Measurements from ENCODE around the gene SAFB.

The SAFB gene

DNA sequence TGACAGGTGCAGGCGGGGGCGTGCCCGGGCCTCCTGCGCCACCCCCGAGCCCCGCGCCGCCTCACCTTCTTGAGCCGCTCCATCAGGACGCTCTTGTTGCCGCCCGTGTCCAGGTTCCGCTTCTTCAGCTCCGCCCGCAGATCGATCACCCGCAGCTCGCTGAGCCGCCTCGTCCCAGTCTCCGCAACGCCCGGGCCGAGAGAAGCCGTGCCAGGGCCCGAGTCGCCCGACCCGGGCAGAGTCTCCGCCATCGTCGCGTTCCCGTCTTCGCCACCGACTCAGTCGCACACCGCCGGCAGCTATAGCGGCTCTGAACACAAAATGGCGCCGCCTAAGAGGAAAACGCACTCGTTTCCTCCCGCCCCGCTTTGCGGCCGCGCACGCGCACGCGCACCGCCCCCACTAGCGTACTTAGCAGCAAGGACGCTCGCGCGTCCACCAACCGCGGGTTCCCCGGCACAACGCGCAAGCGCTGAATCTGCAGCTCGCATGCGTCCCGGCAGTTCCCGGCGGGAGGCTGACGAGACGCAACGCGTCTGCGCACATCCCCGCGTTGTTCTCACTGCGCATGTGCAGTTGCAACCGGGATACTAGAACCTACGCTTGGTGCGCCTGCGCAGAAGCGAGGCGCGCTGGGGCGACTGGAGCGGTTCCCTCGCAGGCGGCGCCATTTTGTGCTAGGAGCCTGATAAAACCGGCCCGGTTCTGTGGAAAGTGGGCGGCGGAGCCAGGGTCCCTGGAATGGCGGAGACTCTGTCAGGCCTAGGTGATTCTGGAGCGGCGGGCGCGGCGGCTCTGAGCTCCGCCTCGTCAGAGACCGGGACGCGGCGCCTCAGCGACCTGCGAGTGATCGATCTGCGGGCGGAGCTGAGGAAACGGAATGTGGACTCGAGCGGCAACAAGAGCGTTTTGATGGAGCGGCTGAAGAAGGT, at the start of gene SAFB, which contains the start of gene SAFB2:
Gene SAFB (plus strand): TSS at position 619 of the 932 bp plus-strand sequence. CDS start 123 bp downstream, at position 742.
Gene SAFB2 (minus strand): TSS at position 312 of the 932 bp plus-strand sequence. CDS start 61 bp downstream, at position 251.
- DNase-seq, result peak; percentile 100

DNA sequence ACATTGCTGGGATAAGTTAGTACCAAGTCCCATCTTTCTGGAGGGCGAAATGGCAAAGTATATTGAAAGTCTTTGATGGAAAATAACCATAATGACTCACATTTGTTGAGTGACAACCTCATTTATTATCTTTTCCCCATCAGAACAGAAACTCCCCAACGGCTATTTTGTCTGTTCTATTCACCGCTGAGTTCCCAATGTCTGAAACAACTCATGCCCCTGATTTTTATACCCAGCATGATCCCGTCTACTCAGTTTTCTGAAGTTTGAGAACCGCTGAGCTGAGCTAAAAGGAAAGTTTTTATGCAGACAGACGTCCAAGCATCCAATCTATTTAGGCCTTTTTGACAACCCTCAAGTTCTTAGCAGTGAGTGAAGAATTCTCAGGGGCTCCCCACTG, 47.3 kb upstream of the SAFB start:
- DNase-seq, result no peak

DNA sequence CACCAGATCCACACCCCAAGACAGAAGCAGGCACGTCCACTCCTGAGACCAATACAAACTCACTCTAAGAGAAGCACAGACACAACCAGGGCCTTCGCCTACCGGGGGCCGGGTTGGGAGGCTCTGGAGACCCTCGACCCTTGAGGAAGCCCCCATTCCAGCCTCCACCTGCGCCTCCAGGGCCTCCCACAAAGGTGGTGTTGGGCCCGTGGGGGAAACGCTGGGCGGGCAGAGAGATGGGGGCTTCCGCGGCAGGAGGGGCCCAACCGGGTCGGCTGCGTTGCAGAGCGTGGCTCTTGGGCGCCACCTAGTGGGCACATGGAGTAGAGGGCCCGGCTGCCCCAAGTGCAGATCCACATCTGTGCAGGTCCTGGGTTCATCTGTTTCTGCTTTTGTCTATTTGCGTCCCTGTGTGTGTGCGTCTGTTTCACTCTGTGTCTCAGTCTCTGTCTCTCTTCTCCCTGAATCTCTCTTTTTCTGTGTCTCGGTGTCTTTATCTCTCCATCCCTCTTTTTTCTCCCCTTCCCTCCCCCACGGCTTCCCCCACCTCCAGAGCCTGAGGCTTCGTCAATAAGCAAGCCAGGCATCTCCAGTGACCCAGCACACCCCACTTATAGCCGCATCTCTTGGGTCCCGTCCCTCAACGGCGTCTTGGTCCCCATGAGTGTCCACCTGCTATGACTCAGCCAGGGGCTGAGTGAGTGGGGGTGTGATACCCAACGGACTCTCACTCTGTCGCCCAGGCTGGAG, 44.6 kb upstream of the SAFB start:
- DNase-seq, result peak; percentile 13 to 67

DNA sequence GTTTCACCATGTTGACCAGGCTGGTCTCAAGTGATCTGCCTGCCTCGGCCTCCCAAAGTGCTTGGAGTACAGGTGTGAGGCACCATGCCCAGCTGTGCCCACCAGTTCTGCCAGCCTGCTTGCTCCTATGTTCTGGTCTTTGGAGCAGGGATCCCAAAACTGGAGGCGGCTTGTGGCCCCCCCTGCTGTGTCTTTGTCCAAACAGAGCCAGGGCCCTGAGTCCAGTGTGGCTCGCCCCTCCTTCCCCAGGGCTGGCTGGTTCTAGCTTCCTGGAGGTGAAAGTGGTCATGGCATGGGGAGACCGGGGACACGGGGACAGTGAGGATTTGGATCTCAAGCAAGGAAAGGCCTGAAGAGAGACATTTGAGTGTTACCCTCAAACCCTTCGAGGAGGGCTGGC, 43.6 kb upstream of the SAFB start:
- DNase-seq, result no peak

DNA sequence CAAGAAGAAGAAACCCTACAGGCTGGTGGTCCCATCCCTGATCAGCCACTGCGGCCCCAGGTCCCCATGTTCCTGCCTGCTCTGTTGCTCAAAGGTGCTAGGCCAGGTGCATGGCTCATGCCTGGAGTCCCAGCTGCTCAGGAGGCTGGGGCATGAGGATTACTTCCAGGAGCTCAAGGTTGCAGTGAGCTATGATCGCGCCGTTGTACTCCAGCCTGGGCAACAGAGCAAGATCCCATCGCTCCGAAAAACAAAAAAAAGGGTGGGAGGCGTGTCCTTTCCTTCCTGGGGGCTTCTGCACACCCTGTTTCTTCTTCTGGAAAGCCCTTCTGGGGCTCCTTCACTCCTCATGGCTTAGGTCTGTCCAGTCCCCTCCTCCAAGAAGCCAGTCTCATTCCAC, 43.2 kb upstream of the SAFB start:
- DNase-seq, result no peak

DNA sequence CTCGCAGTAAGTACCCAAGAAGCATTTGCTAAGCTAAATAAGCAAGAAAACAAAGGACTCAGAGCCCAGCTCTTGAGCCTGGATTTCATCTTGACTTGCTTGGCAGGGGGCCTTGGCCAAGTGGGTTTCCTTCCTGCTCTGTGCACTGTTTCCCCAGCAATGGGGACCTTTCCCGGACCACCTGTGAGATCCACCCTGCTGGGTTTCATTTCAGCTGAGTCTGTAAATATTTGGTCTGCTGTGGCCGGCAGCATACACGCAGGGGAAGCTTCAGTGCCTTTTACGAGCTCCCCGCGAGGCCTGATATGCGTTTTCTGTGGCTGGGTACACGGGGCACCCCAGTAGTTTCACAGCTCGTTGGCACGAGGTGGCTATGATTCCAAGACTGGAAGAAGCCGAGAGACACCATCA, 42.7 kb upstream of the SAFB start:
- DNase-seq, result no peak

DNA sequence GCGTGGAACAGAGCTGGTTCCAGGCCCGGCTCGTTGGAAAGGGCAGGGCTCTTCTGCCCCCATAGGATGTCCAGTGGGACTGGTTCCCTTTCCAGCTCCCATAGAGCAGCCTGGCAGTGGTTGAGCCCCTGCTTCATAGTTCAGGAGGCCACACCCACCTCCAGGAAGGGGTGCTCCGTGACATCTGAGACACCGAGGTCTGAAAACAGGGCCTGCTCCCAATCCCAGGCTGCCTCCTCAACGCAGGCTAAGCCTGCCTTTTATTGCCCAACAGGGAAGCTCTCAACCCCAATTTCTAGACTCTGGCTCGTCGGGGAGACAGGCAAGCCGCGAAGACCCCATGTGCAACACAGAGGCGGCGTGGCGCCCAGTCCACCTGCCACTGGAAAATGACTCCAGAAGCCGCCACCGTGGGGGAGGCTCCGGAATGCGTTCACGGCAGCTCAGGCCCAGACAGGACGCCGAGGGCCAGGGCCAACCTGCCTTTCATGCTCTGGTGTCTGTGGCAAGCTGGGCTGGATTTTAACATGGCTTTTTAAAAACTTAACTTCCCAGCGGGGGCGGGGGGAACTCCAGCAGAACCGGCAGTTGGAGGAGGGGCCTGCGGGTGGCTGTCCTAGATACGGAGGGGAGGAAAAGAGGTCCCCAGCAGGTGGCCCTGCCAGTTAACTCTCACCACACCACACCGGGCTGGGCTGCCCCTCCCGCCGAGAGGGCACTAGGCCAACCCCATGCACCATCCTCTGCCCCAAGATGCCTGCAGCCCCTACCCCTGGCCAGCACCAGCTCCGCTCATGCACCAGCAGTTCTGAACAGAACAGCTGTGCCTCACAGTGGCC, 37.2 kb upstream of the SAFB start:
- DNase-seq, result peak; percentile 42 to 46

DNA sequence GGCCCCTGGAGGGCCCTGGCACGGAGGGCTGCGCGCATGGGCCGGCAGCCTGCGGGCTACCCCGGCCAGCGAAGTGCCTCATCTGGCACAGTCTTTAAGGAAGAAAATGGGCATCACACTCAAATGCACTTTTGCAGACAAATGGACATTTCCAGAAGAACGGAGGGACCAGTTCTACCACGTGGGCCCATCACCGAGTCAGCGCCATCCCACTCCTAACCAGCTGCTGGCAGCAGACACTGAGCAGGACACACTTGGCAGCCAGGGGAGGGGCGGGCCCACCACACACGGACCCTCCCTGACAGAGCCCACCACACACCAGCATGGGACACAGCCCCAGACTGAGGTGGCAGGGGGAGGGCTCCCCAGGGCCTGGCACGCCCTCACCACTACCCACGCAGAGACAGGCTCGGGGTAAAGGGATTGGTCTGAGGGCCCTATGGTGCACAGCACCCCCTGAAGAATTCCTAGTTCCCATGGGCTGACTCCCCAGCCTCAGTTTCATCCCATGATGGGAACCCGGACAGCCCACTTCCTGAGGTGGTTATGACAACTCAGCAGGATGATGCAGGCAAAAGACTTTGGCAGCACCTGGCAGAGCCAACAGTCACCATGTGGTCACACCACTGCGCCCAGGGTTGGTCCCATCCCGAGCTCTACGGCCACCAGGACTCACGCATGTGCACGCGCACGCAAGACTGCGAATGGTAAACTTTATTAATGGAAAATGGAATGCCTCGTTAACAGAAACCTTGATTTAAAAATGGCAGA, 36.4 kb upstream of the SAFB start:
- no peak for DNase-seq

DNA sequence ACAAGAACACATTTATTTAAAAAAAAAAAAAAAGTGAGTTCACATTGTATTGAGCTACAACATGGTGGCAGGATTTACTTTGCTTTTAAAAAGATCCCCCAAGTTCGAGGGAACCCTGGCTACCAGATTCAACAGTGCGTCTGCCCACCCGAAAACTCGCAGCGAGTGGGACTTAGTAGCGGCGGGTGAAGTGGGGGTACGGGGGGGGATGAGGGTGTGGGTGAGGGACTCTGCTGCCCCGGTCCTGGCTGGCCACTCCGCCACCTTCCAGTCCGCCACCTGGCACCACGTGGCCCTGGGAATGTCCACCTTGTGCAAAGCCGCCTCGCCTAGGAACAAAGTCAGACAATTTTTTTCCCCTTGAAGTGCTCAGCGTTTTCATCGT, 35.8 kb upstream of the SAFB start:
- no peak for DNase-seq

DNA sequence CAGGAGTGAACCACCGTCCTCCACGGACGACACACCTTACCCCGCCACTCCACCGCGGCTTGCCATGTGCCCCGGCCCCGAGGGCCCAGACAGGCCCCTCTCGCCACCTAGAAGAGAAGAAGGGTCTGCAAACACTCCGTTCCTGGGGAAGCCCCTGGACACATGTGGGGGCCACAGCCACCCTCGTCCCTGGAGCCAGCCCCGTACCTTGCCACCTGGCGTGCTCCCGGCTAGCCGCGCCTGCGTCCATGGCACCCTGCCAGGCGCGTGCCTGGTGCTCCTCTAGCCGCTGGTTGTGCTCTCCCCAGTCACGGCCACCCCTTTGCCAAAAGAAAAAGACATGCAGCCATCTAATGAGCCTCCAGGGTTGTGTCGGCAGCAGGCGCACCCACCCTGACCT, 35.2 kb upstream of the SAFB start:
- DNase-seq, result no peak

DNA sequence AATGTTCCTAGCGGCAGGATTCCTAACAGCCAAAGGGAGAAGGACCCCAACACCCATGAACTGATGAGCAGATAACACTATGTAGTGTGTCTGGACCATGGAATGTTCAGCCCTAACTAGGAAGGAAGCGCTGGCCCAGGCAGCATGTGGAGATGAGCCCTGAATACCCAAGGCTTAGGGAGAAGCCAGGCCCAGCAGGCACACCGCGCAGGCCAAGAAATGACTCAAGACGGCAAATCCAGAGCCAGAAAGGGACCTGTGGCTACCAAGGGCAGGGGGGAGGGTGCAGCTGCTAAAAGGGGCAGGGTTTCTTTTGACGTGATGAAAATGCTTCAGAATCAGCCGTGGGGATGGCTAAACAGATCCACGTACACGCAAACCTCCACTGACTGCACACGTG, 34.4 kb upstream of the SAFB start:
- DNase-seq, result no peak

DNA sequence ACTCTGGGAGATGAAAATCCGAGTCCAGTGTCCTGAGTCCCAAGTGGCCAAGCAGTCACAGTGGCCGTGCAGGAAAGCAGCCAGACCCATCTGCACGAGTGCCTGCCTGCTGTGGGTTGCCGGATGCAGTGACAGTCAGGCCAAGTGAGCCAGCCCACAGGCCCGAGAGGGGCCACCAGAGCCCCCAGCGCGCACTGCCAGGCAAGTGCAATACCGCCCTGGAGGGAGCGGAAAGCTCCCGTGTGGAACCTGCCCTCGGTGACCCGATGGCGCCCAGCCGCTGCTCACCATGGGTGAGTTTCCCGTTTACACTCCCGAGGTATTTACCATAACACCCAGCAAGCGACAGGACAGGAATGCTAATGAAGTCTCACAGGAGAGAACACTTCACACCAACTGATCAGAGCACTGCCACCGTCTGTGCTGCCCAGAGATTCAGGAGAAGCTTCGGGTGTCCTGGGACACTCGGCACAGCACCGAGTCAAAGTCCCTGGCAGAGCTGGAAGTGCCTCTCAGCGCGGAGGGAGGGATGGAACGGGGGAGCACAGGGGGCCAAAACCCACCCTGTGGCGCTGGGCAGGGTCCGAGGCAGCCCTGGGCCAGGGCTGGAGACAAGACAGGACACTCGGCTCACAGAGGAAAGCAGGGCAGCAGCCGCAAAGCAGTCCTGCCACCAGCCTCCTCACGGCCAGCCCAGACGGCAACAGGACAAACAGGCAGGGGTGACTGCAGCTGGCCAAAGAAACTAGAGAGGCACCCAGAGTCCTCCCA, 33.8 kb upstream of the SAFB start:
- no peak for DNase-seq

DNA sequence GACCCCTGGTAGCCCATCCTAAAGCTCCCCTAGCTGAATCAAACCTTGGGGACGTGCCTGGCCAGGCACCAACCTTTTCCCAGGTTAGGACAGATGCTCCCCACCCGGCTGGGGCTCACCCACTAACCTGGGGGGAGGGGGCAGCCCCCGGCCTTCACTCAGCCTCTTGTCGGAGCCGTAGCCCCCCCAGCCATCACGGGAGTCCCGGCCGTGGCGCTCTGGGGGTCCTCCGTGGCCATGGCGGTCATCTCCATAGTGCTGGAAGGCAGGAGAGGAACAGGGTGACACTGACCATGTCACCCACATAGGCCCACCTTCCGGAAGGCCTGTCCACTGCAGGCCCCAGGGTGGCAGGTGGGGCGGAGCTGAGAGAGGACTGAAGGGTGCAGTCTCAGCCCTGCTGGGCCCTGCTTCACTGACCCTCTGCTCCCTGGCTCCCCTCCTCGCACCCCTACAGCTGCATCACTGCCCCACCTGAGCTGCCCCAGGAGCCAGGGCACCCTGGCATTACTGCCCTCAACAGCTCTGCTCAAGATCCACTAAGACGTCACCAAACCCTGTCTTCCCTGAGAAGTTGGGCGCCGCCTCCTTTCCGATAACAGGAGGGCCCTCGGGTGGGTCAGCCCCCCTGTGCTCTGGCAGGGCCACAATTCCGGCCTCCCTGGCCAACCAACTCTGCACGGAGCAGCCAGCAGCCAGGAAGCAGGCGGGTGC, 32.6 kb upstream of the SAFB start:
- no peak for DNase-seq

DNA sequence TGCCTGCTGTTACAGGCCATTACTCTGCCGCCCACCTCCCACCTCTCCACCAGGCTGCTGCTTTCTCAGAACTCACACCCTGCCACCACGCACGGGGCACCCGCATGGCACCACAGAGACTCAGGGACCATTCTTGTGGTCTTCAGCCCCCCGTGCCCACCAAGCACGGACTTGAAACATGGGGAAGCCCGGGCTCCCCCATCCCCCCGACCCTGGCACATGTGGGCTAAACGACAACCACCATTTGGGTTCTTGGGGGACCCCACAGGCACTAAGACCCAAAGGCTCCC, 32.1 kb upstream of the SAFB start:
- DNase-seq, result no peak

DNA sequence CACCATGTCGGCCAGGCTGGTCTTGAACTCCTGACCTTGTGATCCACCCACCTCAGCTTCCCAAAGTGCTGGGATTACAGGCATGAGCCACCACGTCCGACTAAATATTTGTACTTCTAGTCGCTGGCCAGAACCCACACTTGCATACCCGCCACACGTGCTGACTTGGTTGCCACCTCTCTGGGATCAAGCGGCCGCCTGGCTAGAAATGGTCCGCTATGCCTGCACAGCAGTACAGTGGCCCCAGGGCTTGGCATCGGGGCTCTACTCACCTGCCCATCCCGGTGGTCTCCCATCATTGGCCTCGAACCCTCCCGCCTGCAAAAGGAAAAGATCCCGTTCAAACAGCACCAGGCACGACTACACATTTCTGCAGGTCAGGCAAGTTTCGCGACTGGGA, 31.4 kb upstream of the SAFB start:
- DNase-seq, result no peak

DNA sequence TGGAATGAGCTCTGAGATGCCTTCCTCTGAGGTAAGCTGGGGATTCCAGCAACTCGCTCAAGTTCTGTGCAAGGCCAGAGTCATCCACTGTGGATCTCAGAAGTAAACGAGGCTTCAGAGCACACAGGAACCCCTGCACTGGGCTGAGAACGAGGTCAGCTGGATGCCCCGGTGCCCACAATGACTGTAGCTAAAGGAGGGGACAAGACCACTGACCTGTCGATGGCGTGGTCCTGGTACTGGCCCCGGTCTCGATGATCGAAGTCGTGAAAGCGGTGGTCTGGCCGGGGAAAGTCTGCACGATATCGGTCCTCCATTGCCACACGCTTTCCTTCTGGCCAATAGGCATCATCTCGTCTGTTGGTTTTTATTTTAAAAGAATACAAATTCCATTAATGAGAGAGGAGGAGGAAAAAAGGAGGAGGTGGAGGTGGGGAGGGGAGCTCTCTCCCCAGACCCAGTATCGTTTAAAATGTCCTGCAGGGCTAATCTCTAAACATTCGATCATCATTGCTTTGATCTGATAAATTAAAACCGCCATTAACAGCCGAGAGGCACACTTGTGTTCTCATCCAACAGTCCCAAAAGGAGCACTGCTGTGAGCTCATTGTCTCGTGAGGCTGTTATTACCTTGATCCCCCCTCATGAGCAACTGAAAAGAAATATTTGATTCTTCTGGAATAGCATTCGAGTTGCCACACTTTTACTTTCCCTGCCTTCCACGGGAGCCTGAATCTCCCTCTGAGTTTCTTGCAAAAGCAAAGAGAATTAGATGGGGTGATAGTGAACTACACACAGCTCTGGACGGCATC, 30.1 kb upstream of the SAFB start:
- DNase-seq, result no peak

DNA sequence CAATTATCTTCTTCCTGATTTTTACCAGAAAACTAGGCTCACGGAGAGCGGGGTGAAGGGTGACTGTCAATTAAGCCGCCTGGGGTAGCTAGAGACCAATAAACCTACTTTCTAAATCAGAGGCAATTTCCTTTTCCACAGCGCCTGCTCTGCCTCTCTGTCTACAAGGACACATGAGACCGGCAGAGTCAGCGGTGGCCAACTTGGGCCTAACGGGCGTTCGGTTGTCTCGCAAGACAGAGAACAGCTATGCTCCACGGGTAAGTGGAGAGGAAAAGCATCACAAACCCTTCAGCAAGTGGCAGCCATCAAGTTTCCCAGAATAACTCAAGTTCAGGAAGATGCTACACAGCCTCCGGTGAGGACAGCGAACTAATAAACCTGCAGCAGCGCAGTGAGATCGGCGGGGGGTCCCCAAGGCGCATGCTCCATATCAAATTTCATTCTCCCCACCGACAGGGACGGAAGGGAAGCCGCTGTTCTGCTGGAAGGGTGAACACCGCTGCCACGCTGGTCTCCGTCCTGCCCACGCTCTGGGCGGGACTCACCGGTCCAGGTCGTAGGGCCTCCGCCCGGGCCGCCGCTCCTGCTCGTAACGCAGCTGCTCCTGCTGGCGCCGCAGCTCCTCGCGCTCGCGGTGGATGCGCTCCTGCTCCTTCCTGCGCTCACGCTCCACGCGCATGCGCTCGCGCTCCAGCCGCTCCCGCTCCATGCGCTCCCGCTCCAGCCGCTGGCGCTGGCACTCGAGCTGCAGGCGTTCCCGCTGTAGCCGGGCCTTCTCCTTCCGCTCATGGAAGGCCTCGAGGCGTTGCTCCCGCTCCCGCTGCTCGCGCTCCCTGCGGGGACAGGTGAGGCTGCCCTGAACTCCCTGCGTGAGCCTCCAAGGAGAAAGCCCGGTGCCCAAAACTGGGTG, 29.3 kb upstream of the SAFB start:
- DNase-seq, result no peak

DNA sequence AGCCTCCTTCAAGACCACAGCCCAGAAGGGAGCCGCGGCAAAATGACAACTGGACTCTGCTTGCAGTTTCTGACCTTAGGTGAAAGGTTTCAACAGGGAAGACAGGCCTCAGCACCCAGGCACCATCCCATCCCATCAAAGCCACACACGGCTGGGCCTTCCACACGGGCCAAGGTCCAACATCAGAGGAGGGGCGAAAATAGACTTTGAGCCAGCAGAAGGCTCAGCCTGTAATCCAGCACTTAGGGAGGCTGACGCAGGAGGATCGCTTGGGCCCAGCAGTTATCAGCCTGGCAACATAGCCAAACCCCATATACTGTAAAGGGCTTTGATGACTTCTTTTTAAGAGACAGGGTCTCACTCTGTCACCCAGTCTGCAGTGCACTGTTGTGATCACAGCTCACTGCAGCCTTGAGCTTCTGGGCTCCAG, 28.3 kb upstream of the SAFB start:
- no peak for DNase-seq

DNA sequence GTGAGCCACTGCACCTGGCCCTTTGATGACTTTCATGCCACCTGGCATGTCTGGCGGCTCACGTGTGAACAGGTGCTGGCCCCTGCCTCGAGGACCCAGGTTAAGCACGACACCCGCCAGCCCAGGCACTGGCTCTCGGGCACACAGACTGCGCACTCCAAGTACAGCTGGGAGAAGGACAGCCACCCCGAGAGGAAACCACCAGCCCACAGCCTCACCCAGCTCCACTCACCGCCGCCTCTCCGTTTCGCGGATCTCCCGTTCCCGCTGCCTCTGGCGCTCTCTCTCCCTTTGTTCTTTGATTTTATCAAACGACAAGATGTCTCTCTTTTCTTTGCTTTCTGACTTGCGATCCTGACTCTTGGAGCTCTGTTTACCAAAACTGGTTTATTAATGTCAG, 27.8 kb upstream of the SAFB start:
- no peak for DNase-seq

Data from inflammatory macrophage treated with lipopolysaccharide for 1 hour (primary cell).